ENCODE measurements around the gene BCO1.

The BCO1 gene

GRCh38 chr16:81263470-81264220 lies 25.2 kb downstream of the BCO1 start:
- H3K4me3 ChIP-seq (ENCODE audit: low read depth, low read length), result no peak overlapping the region
- no peak for DNase-seq (ENCODE audit: low read depth)
- TF ChIP-seq POLR2A (IDR thresholded peaks at IDR 0.05; ENCODE audit: extremely low read depth, insufficient read length), result no peak
- no peak for TF ChIP-seq MYC (IDR thresholded peaks at IDR 0.05; ENCODE audit: low read depth, low read length)
- TF ChIP-seq, protein P1, sequence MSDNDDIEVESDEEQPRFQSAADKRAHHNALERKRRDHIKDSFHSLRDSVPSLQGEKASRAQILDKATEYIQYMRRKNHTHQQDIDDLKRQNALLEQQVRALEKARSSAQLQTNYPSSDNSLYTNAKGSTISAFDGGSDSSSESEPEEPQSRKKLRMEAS (IDR thresholded peaks at IDR 0.05; ENCODE audit: low read depth, low read length), result no peak
- TF ChIP-seq, protein P2, sequence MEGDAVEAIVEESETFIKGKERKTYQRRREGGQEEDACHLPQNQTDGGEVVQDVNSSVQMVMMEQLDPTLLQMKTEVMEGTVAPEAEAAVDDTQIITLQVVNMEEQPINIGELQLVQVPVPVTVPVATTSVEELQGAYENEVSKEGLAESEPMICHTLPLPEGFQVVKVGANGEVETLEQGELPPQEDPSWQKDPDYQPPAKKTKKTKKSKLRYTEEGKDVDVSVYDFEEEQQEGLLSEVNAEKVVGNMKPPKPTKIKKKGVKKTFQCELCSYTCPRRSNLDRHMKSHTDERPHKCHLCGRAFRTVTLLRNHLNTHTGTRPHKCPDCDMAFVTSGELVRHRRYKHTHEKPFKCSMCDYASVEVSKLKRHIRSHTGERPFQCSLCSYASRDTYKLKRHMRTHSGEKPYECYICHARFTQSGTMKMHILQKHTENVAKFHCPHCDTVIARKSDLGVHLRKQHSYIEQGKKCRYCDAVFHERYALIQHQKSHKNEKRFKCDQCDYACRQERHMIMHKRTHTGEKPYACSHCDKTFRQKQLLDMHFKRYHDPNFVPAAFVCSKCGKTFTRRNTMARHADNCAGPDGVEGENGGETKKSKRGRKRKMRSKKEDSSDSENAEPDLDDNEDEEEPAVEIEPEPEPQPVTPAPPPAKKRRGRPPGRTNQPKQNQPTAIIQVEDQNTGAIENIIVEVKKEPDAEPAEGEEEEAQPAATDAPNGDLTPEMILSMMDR (IDR thresholded peaks at IDR 0.05; ENCODE audit: low read depth, low read length), result no peak

DNA sequence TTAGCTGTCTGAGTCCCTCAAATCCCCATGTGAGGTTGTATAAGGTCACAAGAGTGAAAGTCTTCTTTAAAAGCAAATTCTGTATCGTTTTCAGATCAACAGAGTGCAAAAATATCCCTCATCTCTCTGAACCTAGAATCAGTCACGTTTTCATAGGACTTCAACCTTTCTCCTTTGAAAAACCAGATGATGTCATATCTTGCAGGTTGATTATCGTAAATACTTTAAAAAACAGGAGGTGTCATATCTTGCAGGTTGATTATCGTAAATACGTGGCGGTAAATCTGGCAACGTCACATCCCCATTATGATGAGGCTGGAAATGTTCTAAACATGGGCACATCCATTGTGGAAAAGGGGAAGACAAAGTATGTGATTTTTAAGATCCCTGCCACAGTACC lies 25.9 kb downstream of the BCO1 start:
- TF ChIP-seq, protein P1 (IDR thresholded peaks at IDR 0.05; ENCODE audit: low read depth, low read length), result no peak
- no peak for TF ChIP-seq MYC (IDR thresholded peaks at IDR 0.05; ENCODE audit: low read depth, low read length)
- TF ChIP-seq, protein P2 (IDR thresholded peaks at IDR 0.05; ENCODE audit: low read depth, low read length), result no peak
- TF ChIP-seq POLR2A (IDR thresholded peaks at IDR 0.05; ENCODE audit: extremely low read depth, insufficient read length), result no peak
- DNase-seq (ENCODE audit: low read depth), result no peak
- no peak overlapping the region for H3K4me3 ChIP-seq (ENCODE audit: low read depth, low read length)

DNA sequence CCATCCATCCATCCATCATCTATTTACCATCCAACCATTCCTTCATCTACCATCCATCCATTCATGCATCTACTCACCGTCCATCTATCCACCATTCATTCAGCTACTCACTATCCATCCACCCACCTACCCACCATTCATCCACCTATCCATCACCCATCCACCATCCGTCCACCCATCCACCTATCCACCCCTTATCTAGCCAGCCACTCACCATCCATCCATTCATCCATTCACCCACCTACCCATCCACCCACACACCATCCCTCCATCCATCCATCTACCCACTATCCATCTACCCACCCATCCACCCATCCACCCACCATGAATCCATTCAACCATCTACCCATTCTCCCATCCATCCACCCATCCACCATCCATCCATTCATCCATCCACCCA lies 26.6 kb downstream of the BCO1 start:
- TF ChIP-seq POLR2A (IDR thresholded peaks at IDR 0.05; ENCODE audit: extremely low read depth, insufficient read length) (no peak), MYC (IDR thresholded peaks at IDR 0.05; ENCODE audit: low read depth, low read length) (no peak)
- TF ChIP-seq, protein P2 (IDR thresholded peaks at IDR 0.05; ENCODE audit: low read depth, low read length), result no peak
- TF ChIP-seq, protein P1 (IDR thresholded peaks at IDR 0.05; ENCODE audit: low read depth, low read length), result no peak
- no peak for DNase-seq (ENCODE audit: low read depth)
- no peak overlapping the region for H3K4me3 ChIP-seq (ENCODE audit: low read depth, low read length)

GRCh38 chr16:81265658-81266451 lies 27.4 kb downstream of the BCO1 start:
- H3K4me3 ChIP-seq (ENCODE audit: low read depth, low read length), result no peak overlapping the region
- no peak for DNase-seq (ENCODE audit: low read depth)
- TF ChIP-seq MYC (IDR thresholded peaks at IDR 0.05; ENCODE audit: low read depth, low read length), result no peak
- TF ChIP-seq, protein P1 (IDR thresholded peaks at IDR 0.05; ENCODE audit: low read depth, low read length), result no peak
- TF ChIP-seq POLR2A (IDR thresholded peaks at IDR 0.05; ENCODE audit: extremely low read depth, insufficient read length), result no peak
- TF ChIP-seq, protein P2 (IDR thresholded peaks at IDR 0.05; ENCODE audit: low read depth, low read length), result no peak

DNA sequence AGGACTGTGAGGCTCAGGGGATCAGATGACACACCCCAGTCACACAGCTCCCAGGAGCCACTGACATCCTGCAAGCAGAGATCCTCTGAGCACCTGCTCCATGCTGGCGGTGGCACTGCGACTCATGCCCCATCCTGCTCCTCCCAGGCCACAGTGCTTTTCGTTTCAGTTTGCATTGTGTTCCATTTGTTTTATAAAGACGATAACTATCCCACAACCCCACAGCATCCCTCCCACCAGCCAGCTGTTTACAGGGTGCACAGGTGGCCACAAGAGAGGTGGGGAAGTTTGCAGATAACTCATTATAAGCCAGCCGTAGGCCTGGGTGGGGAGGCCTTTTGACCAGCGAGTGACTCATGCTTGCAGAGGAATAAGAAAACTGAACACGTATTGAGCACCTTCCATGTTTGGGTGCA lies 28.2 kb downstream of the BCO1 start:
- no peak overlapping the region for H3K4me3 ChIP-seq (ENCODE audit: low read depth, low read length)
- peak; percentile 21 for DNase-seq (ENCODE audit: low read depth)
- TF ChIP-seq, protein P2 (IDR thresholded peaks at IDR 0.05; ENCODE audit: low read depth, low read length), result no peak
